Spleen (tissue), 11 donors: Measurements from ENCODE around the gene COL16A1. TPM values are rescaled to one million over a fixed set of nuclear protein-coding genes. Genes with fewer than 3 reads are reported as not detected.

Experiments used
- DNase-seq: peaks from one replicate; pipeline ENCODE4 v3.0.0-alpha.2; 2020
- H3K27ac ChIP-seq, 8 donors: fragments of 200-600 bp; sonication (generic) in 7 of 8; 1 replicate in 4 of 8; 2 replicates in 4 of 8; pipeline versions ENCODE4 v1.5.0 to v1.8.0; 2016 to 2021; ENCODE audit warnings: inconsistent platforms in 4 of 8, mild to moderate bottlenecking in 4 of 8, moderate library complexity in 1 of 8
- H3K27me3 ChIP-seq, 7 donors: fragments of 200-600 bp; sonication (generic) in 6 of 7; replicated peaks in 1 of 7; 1 replicate in 4 of 7; 2 replicates in 3 of 7; pipeline versions ENCODE4 v1.5.0 to v1.8.0; 2016 to 2021; ENCODE audit warnings: inconsistent platforms in 3 of 7, mild to moderate bottlenecking in 1 of 7
- H3K36me3 ChIP-seq, 6 donors: fragments of 200-600 bp; sonication (generic) in 5 of 6; 1 replicate in 4 of 6; 2 replicates in 2 of 6; pipeline versions ENCODE4 v1.5.0 to v1.8.0; 2016 to 2021; ENCODE audit warnings: inconsistent platforms in 2 of 6
- H3K4me1 ChIP-seq, 6 donors: fragments of 200-600 bp; sonication (generic) in 5 of 6; 1 replicate in 3 of 6; 2 replicates in 3 of 6; pipeline versions ENCODE4 v1.5.0 to v1.8.0; 2016 to 2021; ENCODE audit warnings: inconsistent platforms in 3 of 6
- H3K4me3 ChIP-seq, 8 donors: fragments of 200-600 bp; sonication (generic) in 7 of 8; 1 replicate in 4 of 8; 2 replicates in 4 of 8; pipeline versions ENCODE4 v1.5.0 to v1.8.0; 2016 to 2021; ENCODE audit warnings: inconsistent platforms in 4 of 8, mild to moderate bottlenecking in 4 of 8, moderate library complexity in 2 of 8
- H3K9me3 ChIP-seq, 8 donors: fragments of 200-600 bp; sonication (generic) in 7 of 8; 1 replicate in 4 of 8; 2 replicates in 4 of 8; pipeline versions ENCODE4 v1.5.0 to v1.8.0; 2016 to 2021; ENCODE audit warnings: inconsistent platforms in 4 of 8
- CTCF ChIP-seq, 11 experiments: fragments of 200-600 bp in 7 of 11; fragments of 450-650 bp in 4 of 11; sonication (generic) in 4 of 11; IDR thresholded peaks in 8 of 11; conservative IDR thresholded peaks in 3 of 11; 1 replicate in 7 of 11; 2 replicates in 4 of 11; pipeline versions ENCODE4 v1.4.0 to v1.8.0; 2016 to 2021; ENCODE audit warnings: antibody characterized with exemption in 11 of 11, inconsistent platforms in 4 of 11, mild to moderate bottlenecking in 1 of 11
- POLR2A ChIP-seq, 3 donors: fragments of 450-650 bp; IDR thresholded peaks; one replicate each; pipeline ENCODE4 v1.5.1; 2017; ENCODE audit warnings: antibody characterized with exemption in 3 of 3, mild to moderate bottlenecking in 1 of 3
- POLR2AphosphoS5 ChIP-seq, 3 donors: sonication (generic); formaldehyde crosslinking; IDR thresholded peaks; one replicate each; pipeline ENCODE4 v1.5.1; 2017; ENCODE audit warnings: antibody characterized with exemption in 3 of 3
- WGBS, 5 donors: extraction: QIAGEN DNeasy Blood & Tissue Kit in 3 of 5; methylation state at CpG; one replicate each; pipeline versions ENCODE4 v1.1.5 to v1.1.7; 2013 to 2018; 5-methylcytosine and 5-hydroxymethylcytosine counted together
- intact Hi-C: fragments of 100-400 bp; cut with DNase I; formaldehyde crosslinking; loops from one replicate; pipeline ENCODE4 v1.15.0; 2023; ENCODE audit warnings: low total_unique reads
- polyA plus RNA-seq, 3 donors: library from polyadenylated mRNA; stranded (reverse); fragments of 200-250 nt; gene quantifications; one replicate each; pipeline ENCODE4 v1.2.1, GENCODE V29; 2013
- total RNA-seq, 7 donors: library from RNA; depleted of rRNA in 3 of 7; stranded (reverse); fragments of >200 nt in 3 of 7; fragmentation: NEBNext Ultra II Directional in 4 of 7; extraction: Animal tissue kit (Norgen Biotek cat#: 25700) in 4 of 7; gene quantifications; one replicate each; pipeline versions ENCODE4 v1.1.0 to v1.2.1, GENCODE V29; 2016 to 2021
- donor health status: healthy with polysubstance abuse.
- donor health status: DM: no; HTN: no; CAD: no; lungs with moderate emphysema.
- donor health status: DM: no; HTN: no; CAD: no.
- donor health status: Bipolar disorder and iron deficiency.
- donor health status: healthy.
- donor health status: DM: no; HTN: no; CAD: no.
- donor health status: DM: yes; HTN: yes; CAD: no.

Gene COL16A1
- total and polyA plus RNA-seq, 10 donors, result 4.7 to 25.6 (median 12.5) TPM

- no peak for TF ChIP-seq POLR2A (IDR thresholded peaks at IDR 0.05)
- TF ChIP-seq CTCF (IDR thresholded peaks at IDR 0.05 in 8 of 11, conservative IDR thresholded peaks at IDR 0.05 in 3 of 11), result no peak
- no peak for TF ChIP-seq POLR2AphosphoS5 (IDR thresholded peaks at IDR 0.05)
- no peaks in the 10 kb centered on the region for H3K4me1 ChIP-seq
- intact Hi-C loops, result no loop called here
- H3K9me3 ChIP-seq, result no peaks in the 10 kb centered on the region
- no peaks in the 10 kb centered on the region for H3K27me3 ChIP-seq
- H3K36me3 ChIP-seq, result no peaks in the 10 kb centered on the region
- H3K4me3 ChIP-seq, result no peak overlapping the region
- no peak for DNase-seq
- no peak overlapping the region for H3K27ac ChIP-seq
- 2 to 16% (median 5%) methylated on average over 1 of the region's 1 CpG for WGBS, 5 donors
Observed at GRCh38 chr1:31609514-31610118, 94.2 kb downstream of the COL16A1 start.

GRCh38 chr1:31607360-31607759 is 96.5 kb downstream of the COL16A1 start:
- WGBS, 5 donors, result 88 to 95% (median 93%) methylated on average over 5 of the region's 5 CpGs
- Histone ChIP-seq H3K27me3 (no peaks in the 10 kb centered on the region), H3K27ac (no peak overlapping the region), H3K4me1 (no peaks in the 10 kb centered on the region), H3K9me3 (no peaks in the 10 kb centered on the region), H3K36me3 (no peaks in the 10 kb centered on the region), H3K4me3 (no peak overlapping the region)
- no peak for TF ChIP-seq CTCF (IDR thresholded peaks at IDR 0.05 in 8 of 11, conservative IDR thresholded peaks at IDR 0.05 in 3 of 11)
- TF ChIP-seq POLR2AphosphoS5 (IDR thresholded peaks at IDR 0.05), result no peak
- no peak for TF ChIP-seq POLR2A (IDR thresholded peaks at IDR 0.05)
- intact Hi-C loops, result no loop called here
- no peak for DNase-seq

GRCh38 chr1:31605908-31606427 is 97.8 kb downstream of the COL16A1 start:
- 65 to 81% (median 70%) methylated on average over 4 of the region's 4 CpGs for WGBS, 5 donors
- TF ChIP-seq POLR2AphosphoS5 (IDR thresholded peaks at IDR 0.05) (no peak), CTCF (IDR thresholded peaks at IDR 0.05 in 8 of 11, conservative IDR thresholded peaks at IDR 0.05 in 3 of 11) (no peak), POLR2A (IDR thresholded peaks at IDR 0.05) (no peak)
- no peaks in the 10 kb centered on the region for H3K4me1 ChIP-seq
- intact Hi-C loops, result no loop called here
- no peaks in the 10 kb centered on the region for H3K27me3 ChIP-seq
- no peak for DNase-seq
- no peaks in the 10 kb centered on the region for H3K9me3 ChIP-seq
- no peaks in the 10 kb centered on the region for H3K36me3 ChIP-seq
- no peak overlapping the region for H3K4me3 ChIP-seq
- peak overlapping the region in 1 of 8 donors; percentile 7 for H3K27ac ChIP-seq

Other genes with a start within 250 kb of the COL16A1 start
- 100 to 1,000 TPM; 124 to 393 (median 243) TPM for gene TINAGL1, start 127.5 kb downstream of the COL16A1 start, total RNA-seq
- 10 to 100 TPM; 18.5 to 98.9 (median 38.0) TPM for gene TINAGL1, start 127.5 kb downstream of the COL16A1 start, polyA plus RNA-seq
- not detected for gene HCRTR1, start 86.3 kb downstream of the COL16A1 start, total RNA-seq
- under 1 TPM in 1 of 3 donors, not detected in 2; 0.06 TPM for gene HCRTR1, start 86.3 kb downstream of the COL16A1 start, polyA plus RNA-seq
- 10 to 100 TPM; 48.2 to 73.4 (median 54.5) TPM for gene PEF1, start 59.1 kb downstream of the COL16A1 start, total RNA-seq
- 10 to 100 TPM; 46.5 to 70.4 (median 60.8) TPM for gene PEF1, start 59.1 kb downstream of the COL16A1 start, polyA plus RNA-seq
- 1 to 10 TPM in 5 of 7 donors, under 1 TPM in 2; 0.82 to 5.1 (median 2.7) TPM for gene ADGRB2, start 60.3 kb upstream of the COL16A1 start, total RNA-seq
- gene ADGRB2, start 60.3 kb upstream of the COL16A1 start, polyA plus RNA-seq, result 1 to 10 TPM in 1 of 3 donors, under 1 TPM in 2; 0.52 to 1.4 (median 0.57) TPM
- gene SPOCD1, start 112.0 kb upstream of the COL16A1 start, total RNA-seq, result 1 to 10 TPM; 1.2 to 5.0 (median 4.1) TPM
- 1 to 10 TPM in 2 of 3 donors, under 1 TPM in 1; 0.74 to 2.0 (median 1.4) TPM for gene SPOCD1, start 112.0 kb upstream of the COL16A1 start, polyA plus RNA-seq
- 100 to 1,000 TPM; 201 to 300 (median 254) TPM for gene PTP4A2, start 234.4 kb upstream of the COL16A1 start, total RNA-seq
- 100 to 1,000 TPM in 1 of 3 donors, 10 to 100 TPM in 2; 72.9 to 111 (median 94.2) TPM for gene PTP4A2, start 234.4 kb upstream of the COL16A1 start, polyA plus RNA-seq